ENCODE results near the gene CCDC85A. TPM values are rescaled to one million over a fixed set of nuclear protein-coding genes. Genes with fewer than 3 reads are reported as not detected.

Gene CCDC85A
- total RNA-seq, 1 donor from 2014 or later: 1.7 TPM

DNA sequence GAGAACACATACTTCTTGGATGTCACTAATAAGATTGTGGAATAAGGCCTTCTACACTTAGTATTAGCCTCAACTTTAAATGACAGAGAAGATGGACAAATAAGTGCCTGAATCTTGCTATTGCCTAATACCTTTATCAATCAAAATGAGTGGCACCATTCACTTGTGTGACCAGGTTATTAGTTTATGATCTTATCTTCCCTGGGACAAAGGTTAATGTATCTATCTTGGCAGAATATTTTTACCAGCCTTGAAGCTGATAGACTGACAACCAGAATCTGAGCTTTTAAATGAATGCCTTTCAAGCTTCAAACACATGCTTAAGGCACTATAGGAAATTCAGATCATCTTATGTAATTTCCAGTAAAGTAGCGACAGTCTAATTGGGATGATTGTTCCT lies 202.9 kb downstream of the CCDC85A start:
- H3K27ac Mint-ChIP-seq (ENCODE audit: unreplicated experiment): no peak overlapping the region
- no peaks in the 10 kb centered on the region for H3K27me3 Mint-ChIP-seq (ENCODE audit: unreplicated experiment)
- H3K4me3 Mint-ChIP-seq (ENCODE audit: unreplicated experiment): no peak overlapping the region
- peaks cover 4% of the 10 kb centered on the region for H3K9me3 Mint-ChIP-seq (ENCODE audit: unreplicated experiment)
- H3K4me1 Mint-ChIP-seq (ENCODE audit: unreplicated experiment): no peaks in the 10 kb centered on the region
- no peaks in the 10 kb centered on the region for H3K36me3 Mint-ChIP-seq (ENCODE audit: unreplicated experiment)
- DNase-seq (ENCODE audit: extremely low spot score, unreplicated experiment): no peak
- TF ChIP-seq, protein P1, sequence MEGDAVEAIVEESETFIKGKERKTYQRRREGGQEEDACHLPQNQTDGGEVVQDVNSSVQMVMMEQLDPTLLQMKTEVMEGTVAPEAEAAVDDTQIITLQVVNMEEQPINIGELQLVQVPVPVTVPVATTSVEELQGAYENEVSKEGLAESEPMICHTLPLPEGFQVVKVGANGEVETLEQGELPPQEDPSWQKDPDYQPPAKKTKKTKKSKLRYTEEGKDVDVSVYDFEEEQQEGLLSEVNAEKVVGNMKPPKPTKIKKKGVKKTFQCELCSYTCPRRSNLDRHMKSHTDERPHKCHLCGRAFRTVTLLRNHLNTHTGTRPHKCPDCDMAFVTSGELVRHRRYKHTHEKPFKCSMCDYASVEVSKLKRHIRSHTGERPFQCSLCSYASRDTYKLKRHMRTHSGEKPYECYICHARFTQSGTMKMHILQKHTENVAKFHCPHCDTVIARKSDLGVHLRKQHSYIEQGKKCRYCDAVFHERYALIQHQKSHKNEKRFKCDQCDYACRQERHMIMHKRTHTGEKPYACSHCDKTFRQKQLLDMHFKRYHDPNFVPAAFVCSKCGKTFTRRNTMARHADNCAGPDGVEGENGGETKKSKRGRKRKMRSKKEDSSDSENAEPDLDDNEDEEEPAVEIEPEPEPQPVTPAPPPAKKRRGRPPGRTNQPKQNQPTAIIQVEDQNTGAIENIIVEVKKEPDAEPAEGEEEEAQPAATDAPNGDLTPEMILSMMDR (IDR thresholded peaks at IDR 0.05): no peak

DNA sequence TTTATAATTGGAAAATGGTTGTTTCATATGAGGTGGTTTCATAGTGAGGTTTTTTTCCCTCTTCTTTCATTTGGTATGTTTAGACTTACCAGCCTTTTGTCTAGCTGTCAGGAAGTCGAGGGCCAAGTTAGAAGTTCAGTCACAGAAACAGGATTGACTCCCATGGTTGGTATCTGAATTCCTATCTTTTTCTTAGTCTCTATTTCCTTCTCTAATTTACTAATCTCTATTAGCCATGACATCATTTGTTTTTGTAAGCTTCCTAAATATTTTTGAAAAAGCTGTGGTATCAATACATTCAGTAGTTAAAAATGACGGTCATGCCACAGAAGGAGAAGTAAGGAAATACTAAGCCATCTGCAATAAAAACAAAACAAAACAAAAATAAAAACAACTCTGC lies 206.9 kb downstream of the CCDC85A start:
- Mint-ChIP-seq H3K27ac (ENCODE audit: unreplicated experiment) (no peak overlapping the region), H3K4me1 (ENCODE audit: unreplicated experiment) (no peaks in the 10 kb centered on the region), H3K27me3 (ENCODE audit: unreplicated experiment) (peaks cover 4% of the 10 kb centered on the region), H3K36me3 (ENCODE audit: unreplicated experiment) (no peaks in the 10 kb centered on the region), H3K4me3 (ENCODE audit: unreplicated experiment) (no peak overlapping the region), H3K9me3 (ENCODE audit: unreplicated experiment) (peaks cover 4% of the 10 kb centered on the region)
- DNase-seq (ENCODE audit: extremely low spot score, unreplicated experiment): no peak
- TF ChIP-seq, protein P1 (IDR thresholded peaks at IDR 0.05): no peak

DNA sequence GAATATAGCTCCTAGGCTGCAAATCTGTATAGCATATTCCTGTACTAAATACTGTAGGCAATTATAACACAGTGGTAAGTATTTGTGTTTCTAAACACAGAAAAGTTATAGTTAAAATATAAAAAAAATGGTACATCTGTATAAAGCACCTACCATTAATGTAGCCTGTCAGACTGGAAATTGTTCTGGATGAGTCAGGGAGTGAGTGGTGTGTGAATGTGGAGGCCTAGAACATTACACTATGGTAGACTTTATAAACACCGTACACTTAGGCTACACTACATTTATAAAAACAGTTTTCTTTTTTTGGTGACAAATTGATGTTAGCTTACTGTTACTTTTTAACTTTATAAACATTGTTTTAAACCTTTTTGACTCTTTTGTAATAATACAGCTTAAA lies 226.3 kb downstream of the CCDC85A start:
- Mint-ChIP-seq H3K9me3 (ENCODE audit: unreplicated experiment) (no peaks in the 10 kb centered on the region), H3K4me1 (ENCODE audit: unreplicated experiment) (no peaks in the 10 kb centered on the region), H3K27me3 (ENCODE audit: unreplicated experiment) (peaks cover 3% of the 10 kb centered on the region), H3K4me3 (ENCODE audit: unreplicated experiment) (no peak overlapping the region), H3K36me3 (ENCODE audit: unreplicated experiment) (no peaks in the 10 kb centered on the region), H3K27ac (ENCODE audit: unreplicated experiment) (no peak overlapping the region)
- no peak for DNase-seq (ENCODE audit: extremely low spot score, unreplicated experiment)
- TF ChIP-seq, protein P1 (IDR thresholded peaks at IDR 0.05): no peak

DNA sequence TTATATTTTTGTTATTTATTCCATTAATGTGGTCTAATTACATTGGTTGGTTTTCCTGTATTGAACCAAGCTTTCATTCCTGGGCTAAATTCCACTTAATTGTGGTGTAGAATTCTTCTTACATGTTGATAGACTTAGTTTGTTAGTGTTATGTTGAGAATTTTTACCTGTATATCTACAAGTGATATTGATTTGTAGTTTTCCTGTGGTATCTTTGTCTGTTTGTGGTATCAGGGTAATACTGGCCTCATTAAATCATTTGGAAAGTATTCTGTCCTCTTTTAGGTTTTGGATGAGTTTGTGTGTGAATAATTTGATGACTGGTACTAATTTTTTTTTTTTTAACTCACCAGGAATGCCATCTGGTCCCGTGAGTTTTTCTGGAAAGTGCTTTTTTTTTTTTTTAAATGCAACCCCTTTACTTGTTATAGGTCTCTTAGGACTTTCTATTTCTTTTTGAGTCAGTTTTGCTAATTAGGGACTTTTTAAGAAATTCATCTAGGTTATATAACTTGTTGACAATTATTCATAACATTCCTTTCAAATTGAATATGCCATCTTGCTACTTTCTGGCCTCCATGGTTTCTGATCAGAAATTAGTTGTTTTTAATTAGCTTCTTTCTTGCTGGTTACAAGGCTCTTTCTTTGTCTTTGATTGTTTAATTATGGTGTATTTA lies 232.8 kb downstream of the CCDC85A start:
- TF ChIP-seq, protein P1 (IDR thresholded peaks at IDR 0.05): no peak
- Mint-ChIP-seq H3K27ac (ENCODE audit: unreplicated experiment) (no peak overlapping the region), H3K36me3 (ENCODE audit: unreplicated experiment) (no peaks in the 10 kb centered on the region), H3K4me3 (ENCODE audit: unreplicated experiment) (no peak overlapping the region), H3K9me3 (ENCODE audit: unreplicated experiment) (peaks cover 9% of the 10 kb centered on the region), H3K4me1 (ENCODE audit: unreplicated experiment) (no peaks in the 10 kb centered on the region), H3K27me3 (ENCODE audit: unreplicated experiment) (peaks cover 19% of the 10 kb centered on the region)
- DNase-seq (ENCODE audit: extremely low spot score, unreplicated experiment): no peak

All from osteocyte (in vitro differentiated cells).